Mucosa of descending colon (tissue), 3 donors: ENCODE measurements around the gene RASGEF1B. TPM values are rescaled to one million over a fixed set of nuclear protein-coding genes. Genes with fewer than 3 reads are reported as not detected.

Source experiments
- ATAC-seq: fragments of 200-7000 bp; cut with Tn5 transposase; one replicate; pipeline ENCODE4 v1.9.1; 2020; ENCODE audit warnings: mild to moderate bottlenecking, moderate library complexity
- DNase-seq, 3 donors: peaks; one replicate each; pipeline ENCODE4 v3.0.0-alpha.2; 2020
- H3K36me3 ChIP-seq: fragments of 200-600 bp; one replicate; pipeline ENCODE4 v1.8.0; 2021; ENCODE audit warnings: low read depth, mild to moderate bottlenecking
- H3K4me1 ChIP-seq: fragments of 200-600 bp; one replicate; pipeline ENCODE4 v1.8.0; 2021; ENCODE audit warnings: low read depth, mild to moderate bottlenecking
- H3K4me3 ChIP-seq: fragments of 200-600 bp; one replicate; pipeline ENCODE4 v1.8.0; 2021; ENCODE audit warnings: mild to moderate bottlenecking
- H3K9me3 ChIP-seq: fragments of 200-600 bp; one replicate; pipeline ENCODE4 v1.8.0; 2021; ENCODE audit warnings: mild to moderate bottlenecking
- CTCF ChIP-seq: fragments of 200-600 bp; IDR thresholded peaks from one replicate; pipeline ENCODE4 v1.8.0; 2022; ENCODE audit warnings: antibody characterized with exemption, mild to moderate bottlenecking
- intact Hi-C, 2 donors: fragments of 100-400 bp; cut with DNase I in 1 of 2; cut with micrococcal nuclease in 1 of 2; formaldehyde crosslinking; loops; one replicate each; pipeline versions ENCODE4 v1.11.0 to v1.11.1; 2022; cut with DNase I, micrococcal nuclease
- total RNA-seq, 3 donors: library from RNA; stranded (reverse); fragmentation: NEBNext Ultra II Directional in 2 of 3; extraction: Animal tissue kit (Norgen Biotek cat#: 25700) in 2 of 3; gene quantifications; one replicate each; pipeline versions ENCODE4 v1.2.1 to v1.2.4, GENCODE V29; 2021 to 2023
- donor health status: DM: no; HTN: no; CAD: no; lungs with moderate emphysema.
- donor health status: DM: no; HTN: no; CAD: no.
- donor health status: DM: no; HTN: yes; CAD: no.

RASGEF1B gene
- total RNA-seq, 3 donors from 2014 or later = 13.6 to 20.5 (median 15.4) TPM

- intact Hi-C loops = no loop called here
- Histone ChIP-seq H3K36me3 (no peaks in the 10 kb centered on the region), H3K4me3 (no peak overlapping the region), H3K9me3 (no peaks in the 10 kb centered on the region), H3K4me1 (no peaks in the 10 kb centered on the region)
- ATAC-seq = no peak
- no peak for TF ChIP-seq CTCF
- DNase-seq = no peak
Observed at GRCh38 chr4:81512757-81513501, 41.2 kb upstream of the RASGEF1B start.

GRCh38 chr4:81512001-81512756, 40.5 kb upstream of the RASGEF1B start:
- intact Hi-C loops = no loop called here
- DNase-seq (no peak), ATAC-seq (no peak)
- Histone ChIP-seq H3K9me3 (no peaks in the 10 kb centered on the region), H3K4me1 (no peaks in the 10 kb centered on the region), H3K4me3 (no peak overlapping the region), H3K36me3 (no peaks in the 10 kb centered on the region)
- no peak for TF ChIP-seq CTCF

- ATAC-seq = no peak
- DNase-seq = no peak
- H3K4me3 ChIP-seq = no peak overlapping the region
- no peaks in the 10 kb centered on the region for H3K4me1 ChIP-seq
- H3K9me3 ChIP-seq = no peaks in the 10 kb centered on the region
- TF ChIP-seq CTCF = no peak
- H3K36me3 ChIP-seq = no peaks in the 10 kb centered on the region
- intact Hi-C loops = no loop called here
Observed at GRCh38 chr4:81510643-81511178, 39.0 kb upstream of the RASGEF1B start.

- Histone ChIP-seq H3K4me1 (no peaks in the 10 kb centered on the region), H3K9me3 (no peaks in the 10 kb centered on the region), H3K36me3 (no peaks in the 10 kb centered on the region), H3K4me3 (no peak overlapping the region)
- ATAC-seq (no peak), DNase-seq (no peak)
- intact Hi-C loops = no loop called here
- TF ChIP-seq CTCF = no peak
Observed at GRCh38 chr4:81509822-81510221, 38.1 kb upstream of the RASGEF1B start.

GRCh38 chr4:81509191-81509590, 37.5 kb upstream of the RASGEF1B start:
- intact Hi-C loops = no loop called here
- no peaks in the 10 kb centered on the region for H3K9me3 ChIP-seq
- no peak overlapping the region for H3K4me3 ChIP-seq
- no peaks in the 10 kb centered on the region for H3K36me3 ChIP-seq
- TF ChIP-seq CTCF = no peak
- DNase-seq (no peak), ATAC-seq (no peak)
- H3K4me1 ChIP-seq = no peaks in the 10 kb centered on the region
